Esophagus squamous epithelium (tissue), 5 donors: Measurements from ENCODE around the gene C12orf42. TPM values are rescaled to one million over a fixed set of nuclear protein-coding genes. Genes with fewer than 3 reads are reported as not detected.

Experiments
- DNase-seq: peaks from one replicate; lab custom pipeline; 2025; lab: John Stamatoyannopoulos, UW
- H3K27ac ChIP-seq, 4 donors: fragments of 200-600 bp; sonication (generic); one replicate each; pipeline ENCODE4 v1.5.1; 2016 to 2019; ENCODE audit warnings: mild to moderate bottlenecking in 1 of 4
- H3K27me3 ChIP-seq, 4 donors: fragments of 200-600 bp; sonication (generic); 1 replicate in 3 of 4; 2 replicates in 1 of 4; pipeline versions ENCODE4 v1.5.1 to v1.6.0; 2017 to 2021; ENCODE audit warnings: antibody characterized with exemption in 1 of 4
- H3K36me3 ChIP-seq, 3 donors: fragments of 200-600 bp; sonication (generic); one replicate each; pipeline ENCODE4 v1.5.1; 2016 to 2019
- H3K4me1 ChIP-seq, 3 donors: fragments of 200-600 bp; sonication (generic); one replicate each; pipeline ENCODE4 v1.5.1; 2017 to 2019
- H3K4me3 ChIP-seq, 4 donors: fragments of 200-600 bp; sonication (generic); 1 replicate in 3 of 4; 2 replicates in 1 of 4; pipeline ENCODE4 v1.5.1; 2016 to 2019; ENCODE audit warnings: mild to moderate bottlenecking in 2 of 4, moderate library complexity in 1 of 4
- H3K9me3 ChIP-seq, 3 donors: fragments of 200-600 bp; sonication (generic); one replicate each; pipeline ENCODE4 v1.5.1; 2016 to 2019
- CTCF ChIP-seq, 6 experiments: fragments of 450-650 bp in 4 of 6; fragments of 200-600 bp in 2 of 6; sonication (generic) in 2 of 6; IDR thresholded peaks; one replicate each; pipeline ENCODE4 v1.5.1; 2016 to 2019; ENCODE audit warnings: antibody characterized with exemption in 6 of 6, mild to moderate bottlenecking in 4 of 6, moderate library complexity in 4 of 6
- POLR2A ChIP-seq, 4 donors: fragments of 450-650 bp; IDR thresholded peaks; one replicate each; pipeline ENCODE4 v1.6.1; 2017; ENCODE audit warnings: antibody characterized with exemption in 4 of 4, mild to moderate bottlenecking in 4 of 4, moderate library complexity in 3 of 4
- WGBS, 2 donors: methylation state at CpG; one replicate each; pipeline ENCODE4 v1.1.5; 2018; 5-methylcytosine and 5-hydroxymethylcytosine counted together
- intact Hi-C: fragments of 100-400 bp; cut with DNase I; formaldehyde crosslinking; loops from one replicate; pipeline ENCODE4 v1.15.0; 2022
- total RNA-seq, 4 donors: library from RNA; depleted of rRNA; stranded (reverse); fragments of >200 nt; gene quantifications; one replicate each; pipeline ENCODE4 v1.1.0, GENCODE V29; 2016
- donor health status: DM: yes; HTN: yes; CAD: no.

C12orf42 gene
- total RNA-seq, 4 donors from 2014 or later, result not detected

- intact Hi-C loops, result no loop called here
- no peaks in the 10 kb centered on the region for H3K9me3 ChIP-seq
- H3K27me3 ChIP-seq, result peaks cover 0 to 37% (median 9%) of the 10 kb centered on the region in 4 donors
- no peak overlapping the region for H3K27ac ChIP-seq
- H3K36me3 ChIP-seq, result no peaks in the 10 kb centered on the region
- no peak overlapping the region for H3K4me3 ChIP-seq
- H3K4me1 ChIP-seq, result peaks cover 0 to 17% (median 9%) of the 10 kb centered on the region in 3 donors
- TF ChIP-seq POLR2A (IDR thresholded peaks at IDR 0.05) (no peak), CTCF (IDR thresholded peaks at IDR 0.05) (no peak)
- no peak for DNase-seq
Observed at GRCh38 chr12:103499571-103499970, 3.8 kb upstream of the C12orf42 start.

GRCh38 chr12:103498990-103499389 lies 3.2 kb upstream of the C12orf42 start:
- WGBS, 2 donors, result 81 to 85% methylated on average over 2 of the region's 2 CpGs
- DNase-seq, result no peak
- H3K27ac ChIP-seq, result no peak overlapping the region
- H3K4me3 ChIP-seq, result no peak overlapping the region
- H3K27me3 ChIP-seq, result peaks cover 0 to 42% (median 11%) of the 10 kb centered on the region in 4 donors
- no peaks in the 10 kb centered on the region for H3K9me3 ChIP-seq
- no peaks in the 10 kb centered on the region for H3K36me3 ChIP-seq
- intact Hi-C loops, result no loop called here
- peaks cover 0 to 18% (median 9%) of the 10 kb centered on the region in 3 donors for H3K4me1 ChIP-seq
- no peak for TF ChIP-seq CTCF (IDR thresholded peaks at IDR 0.05)
- no peak for TF ChIP-seq POLR2A (IDR thresholded peaks at IDR 0.05)

GRCh38 chr12:103494734-103495468 lies 867 bp downstream of the C12orf42 start:
- 16 to 17% methylated on average over 18 to 20 of the region's 24 CpGs for WGBS, 2 donors
- peak overlapping the region; percentile 25 to 66 (median 43) for H3K4me3 ChIP-seq

GRCh38 chr12:103494051-103494733 lies 1.6 kb downstream of the C12orf42 start:
- no peak for DNase-seq
- Histone ChIP-seq H3K27me3 (peaks cover 0 to 64% (median 11%) of the 10 kb centered on the region in 4 donors), H3K27ac (no peak overlapping the region), H3K4me1 (peaks cover 0 to 18% (median 9%) of the 10 kb centered on the region in 3 donors), H3K9me3 (no peaks in the 10 kb centered on the region), H3K4me3 (no peak overlapping the region), H3K36me3 (no peaks in the 10 kb centered on the region)
- intact Hi-C loops, result no loop called here
- 63 to 70% methylated on average over 5 of the region's 5 CpGs for WGBS, 2 donors
- TF ChIP-seq CTCF (IDR thresholded peaks at IDR 0.05) (no peak), POLR2A (IDR thresholded peaks at IDR 0.05) (no peak)

More at GRCh38 chr12:103494734-103495468, 867 bp downstream of the C12orf42 start:
- H3K4me1 ChIP-seq, result peaks cover 0 to 18% (median 9%) of the 10 kb centered on the region in 3 donors
- intact Hi-C loops, result no loop called here
- DNase-seq, result no peak
- no peak overlapping the region for H3K27ac ChIP-seq
- H3K27me3 ChIP-seq, result peaks cover 0 to 58% (median 11%) of the 10 kb centered on the region in 4 donors
- no peaks in the 10 kb centered on the region for H3K9me3 ChIP-seq
- no peaks in the 10 kb centered on the region for H3K36me3 ChIP-seq
- TF ChIP-seq POLR2A (IDR thresholded peaks at IDR 0.05), result no peak
- no peak for TF ChIP-seq CTCF (IDR thresholded peaks at IDR 0.05)

- TF ChIP-seq CTCF (IDR thresholded peaks at IDR 0.05) (no peak), POLR2A (IDR thresholded peaks at IDR 0.05) (no peak)
- WGBS, 2 donors, result 39 to 54% methylated on average over 4 of the region's 4 CpGs
Observed at GRCh38 chr12:103493199-103493598, 2.6 kb downstream of the C12orf42 start.

More at GRCh38 chr12:103493199-103493598, 2.6 kb downstream of the C12orf42 start:
- DNase-seq, result no peak
- no peaks in the 10 kb centered on the region for H3K36me3 ChIP-seq
- no peak overlapping the region for H3K27ac ChIP-seq
- no peak overlapping the region for H3K4me3 ChIP-seq
- H3K4me1 ChIP-seq, result peaks cover 0 to 18% (median 9%) of the 10 kb centered on the region in 3 donors
- peaks cover 0 to 61% (median 11%) of the 10 kb centered on the region in 4 donors for H3K27me3 ChIP-seq
- no peaks in the 10 kb centered on the region for H3K9me3 ChIP-seq
- intact Hi-C loops, result no loop called here
